Measurements from ENCODE around the gene GALNT11. TPM values are rescaled to one million over a fixed set of nuclear protein-coding genes. Genes with fewer than 3 reads are reported as not detected.
"Not testable (repeated sequence)": the region's sequence is repeated elsewhere in the genome, so short reads cannot be mapped to it uniquely, and the experiment has no call there.

The GALNT11 gene
- polyA plus RNA-seq, 1 donor (not counting 4 experiments of a cell fraction or from before 2014, with no cell fraction given): 42.3 TPM

- H3K79me2 ChIP-seq (ENCODE audit: control insufficient read depth, insufficient read depth, low read length): peaks cover 2% of the 10 kb centered on the region
- dilution Hi-C loops (cut with MboI; ENCODE audit: extremely low pct_ligation_motif_present, low sequenced_read_pairs): no loop called here
- H2AFZ ChIP-seq (ENCODE audit: control insufficient read depth, low read length): no peak overlapping the region
- H3K9ac ChIP-seq (ENCODE audit: control insufficient read depth, extremely low read depth, insufficient read depth, low read length): no peak overlapping the region
- no peak overlapping the region for H3K27ac ChIP-seq (ENCODE audit: control insufficient read depth, insufficient read depth, low read length)
- no peaks in the 10 kb centered on the region for H3K27me3 ChIP-seq (ENCODE audit: control insufficient read depth, extremely low read depth, insufficient read depth, low read length)
- no peaks in the 10 kb centered on the region for H3K36me3 ChIP-seq (ENCODE audit: control insufficient read depth in 2 of 2, extremely low read depth in 1 of 2, insufficient read depth in 2 of 2, low read length in 2 of 2)
- DNase-seq (ENCODE audit: low read depth, low spot score) (no peak), FAIRE-seq (no peak)
- H3K9me3 ChIP-seq (ENCODE audit: control insufficient read depth, low read depth, low read length): no peaks in the 10 kb centered on the region
- no peaks in the 10 kb centered on the region for H3K9me1 ChIP-seq (ENCODE audit: control insufficient read depth, extremely low read depth, insufficient read depth, low read length)
- H3K4me2 ChIP-seq (ENCODE audit: control insufficient read depth, extremely low read depth, insufficient read depth, low read depth, low read length): no peak overlapping the region
- peaks cover 9% of the 10 kb centered on the region for H3K4me1 ChIP-seq (ENCODE audit: control insufficient read depth, extremely low read depth, insufficient read depth, low read length)
- TF ChIP-seq CTCF (optimal IDR thresholded peaks at IDR 0.05 in 1 of 3, IDR thresholded peaks at IDR 0.05 in 1 of 3, conservative IDR thresholded peaks at IDR 0.05 in 1 of 3; ENCODE audit: extremely low read depth in 1 of 3, insufficient read depth in 2 of 3, low read length in 3 of 3) (no peak), EZH2 (IDR thresholded peaks at IDR 0.05; ENCODE audit: low read length) (no peak)
- H4K20me1 ChIP-seq (ENCODE audit: control insufficient read depth, extremely low read depth, insufficient read depth, low read length): no peaks in the 10 kb centered on the region
- no peak overlapping the region for H3K4me3 ChIP-seq (ENCODE audit: control insufficient read depth in 2 of 3, extremely low read depth in 1 of 3, insufficient read depth in 2 of 3, low read depth in 1 of 3, low read length in 3 of 3)
Observed at GRCh38 chr7:152078786-152079185, 53.3 kb downstream of the GALNT11 start.

GRCh38 chr7:152081088-152081487 is 55.6 kb downstream of the GALNT11 start:
- Histone ChIP-seq H3K9ac (ENCODE audit: control insufficient read depth, extremely low read depth, insufficient read depth, low read length) (no peak overlapping the region), H2AFZ (ENCODE audit: control insufficient read depth, low read length) (no peak overlapping the region), H3K27me3 (ENCODE audit: control insufficient read depth, extremely low read depth, insufficient read depth, low read length) (no peaks in the 10 kb centered on the region), H3K36me3 (ENCODE audit: control insufficient read depth in 2 of 2, extremely low read depth in 1 of 2, insufficient read depth in 2 of 2, low read length in 2 of 2) (peaks cover 0 to 1% of the 10 kb centered on the region in 2 experiments), H3K4me2 (ENCODE audit: control insufficient read depth, extremely low read depth, insufficient read depth, low read depth, low read length) (no peak overlapping the region), H4K20me1 (ENCODE audit: control insufficient read depth, extremely low read depth, insufficient read depth, low read length) (no peaks in the 10 kb centered on the region), H3K27ac (ENCODE audit: control insufficient read depth, insufficient read depth, low read length) (no peak overlapping the region), H3K79me2 (ENCODE audit: control insufficient read depth, insufficient read depth, low read length) (peaks cover 5% of the 10 kb centered on the region), H3K9me3 (ENCODE audit: control insufficient read depth, low read depth, low read length) (no peaks in the 10 kb centered on the region), H3K4me3 (ENCODE audit: control insufficient read depth in 2 of 3, extremely low read depth in 1 of 3, insufficient read depth in 2 of 3, low read depth in 1 of 3, low read length in 3 of 3) (no peak overlapping the region), H3K4me1 (ENCODE audit: control insufficient read depth, extremely low read depth, insufficient read depth, low read length) (peaks cover 9% of the 10 kb centered on the region), H3K9me1 (ENCODE audit: control insufficient read depth, extremely low read depth, insufficient read depth, low read length) (no peaks in the 10 kb centered on the region)
- TF ChIP-seq EZH2 (IDR thresholded peaks at IDR 0.05; ENCODE audit: low read length) (no peak), CTCF (optimal IDR thresholded peaks at IDR 0.05 in 1 of 3, IDR thresholded peaks at IDR 0.05 in 1 of 3, conservative IDR thresholded peaks at IDR 0.05 in 1 of 3; ENCODE audit: extremely low read depth in 1 of 3, insufficient read depth in 2 of 3, low read length in 3 of 3) (no peak)
- DNase-seq (ENCODE audit: low read depth, low spot score) (no peak), FAIRE-seq (peak; percentile 73)
- dilution Hi-C loops (cut with MboI; ENCODE audit: extremely low pct_ligation_motif_present, low sequenced_read_pairs): no loop called here

DNA sequence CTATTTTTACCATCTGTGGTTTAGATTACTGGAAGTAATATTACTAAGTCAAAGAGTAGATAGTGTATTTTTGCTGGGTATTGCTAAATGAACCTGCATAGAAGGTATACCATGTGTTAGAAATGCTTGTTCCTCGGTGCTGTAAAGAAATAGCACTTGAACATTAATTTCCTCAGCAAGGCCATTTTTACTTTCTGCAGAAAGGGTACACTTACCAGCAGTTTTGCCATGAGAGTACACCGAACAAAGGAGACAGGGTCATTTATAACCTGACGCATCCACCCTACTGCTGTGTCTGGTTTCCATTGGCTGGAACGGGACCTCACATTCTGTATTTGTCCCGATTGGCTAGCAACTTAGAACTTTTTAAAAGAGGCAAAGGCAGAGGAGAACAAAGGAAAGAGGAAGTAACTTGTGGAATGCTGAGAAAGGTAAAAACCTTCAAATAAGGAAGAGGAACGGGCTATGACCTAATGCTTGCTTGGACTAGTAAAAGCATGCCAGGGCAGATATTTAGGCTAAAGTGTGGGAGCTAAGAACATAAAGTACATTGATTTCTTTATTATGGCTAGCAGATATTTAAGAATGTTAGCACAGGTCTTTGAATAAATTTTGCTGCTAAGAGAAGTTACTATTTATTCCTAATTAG is 56.7 kb downstream of the GALNT11 start:
- H3K9me1 ChIP-seq (ENCODE audit: control insufficient read depth, extremely low read depth, insufficient read depth, low read length); H3K27me3 ChIP-seq (ENCODE audit: control insufficient read depth, extremely low read depth, insufficient read depth, low read length); H3K9me3 ChIP-seq (ENCODE audit: control insufficient read depth, low read depth, low read length); dilution Hi-C loops (cut with MboI; ENCODE audit: extremely low pct_ligation_motif_present, low sequenced_read_pairs); H3K36me3 ChIP-seq (ENCODE audit: control insufficient read depth in 2 of 2, extremely low read depth in 1 of 2, insufficient read depth in 2 of 2, low read length in 2 of 2); H3K79me2 ChIP-seq (ENCODE audit: control insufficient read depth, insufficient read depth, low read length); H3K9ac ChIP-seq (ENCODE audit: control insufficient read depth, extremely low read depth, insufficient read depth, low read length); H4K20me1 ChIP-seq (ENCODE audit: control insufficient read depth, extremely low read depth, insufficient read depth, low read length): not testable (repeated sequence)
- Histone ChIP-seq H3K4me1 (ENCODE audit: control insufficient read depth, extremely low read depth, insufficient read depth, low read length) (peaks cover 12% of the 10 kb centered on the region), H3K4me3 (ENCODE audit: control insufficient read depth in 2 of 3, extremely low read depth in 1 of 3, insufficient read depth in 2 of 3, low read depth in 1 of 3, low read length in 3 of 3) (peak overlapping the region in 2 of 3 experiments; percentile 45 to 48), H2AFZ (ENCODE audit: control insufficient read depth, low read length) (peak overlapping the region; percentile 13), H3K27ac (ENCODE audit: control insufficient read depth, insufficient read depth, low read length) (peak overlapping the region; percentile 49), H3K4me2 (ENCODE audit: control insufficient read depth, extremely low read depth, insufficient read depth, low read depth, low read length) (peak overlapping the region; percentile 69)
- DNase-seq (ENCODE audit: low read depth, low spot score) (peak; percentile 54), FAIRE-seq (peak; percentile 73)
